Measurements from ENCODE around the gene G2E3.

DNA sequence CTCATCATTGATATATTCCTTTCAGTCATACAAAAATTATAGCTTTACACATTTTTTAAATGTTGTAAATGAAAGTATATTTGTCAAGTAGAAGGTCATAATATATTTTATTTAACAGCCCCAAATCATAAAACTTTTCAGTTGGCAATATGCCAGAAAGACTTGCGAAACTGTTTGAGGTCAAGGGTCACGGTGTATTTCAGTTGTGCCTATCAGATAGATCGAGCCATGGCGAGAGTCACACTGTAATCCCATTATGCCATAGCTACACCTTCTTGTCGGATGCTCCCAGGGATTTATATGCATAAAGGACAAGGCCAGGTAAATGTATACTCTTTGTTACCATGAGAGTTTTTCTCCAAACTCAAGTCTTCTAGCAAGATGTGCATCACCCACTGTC, 26.7 kb upstream of the G2E3 start:
- TF ChIP-seq ZKSCAN5 (CRISPR knock-in tag; IDR thresholded peaks at IDR 0.05), result no peak
- no peak for TF ChIP-seq NR2F2 (IDR thresholded peaks at IDR 0.05; ENCODE audit: borderline replicate concordance, low read depth)
- TF ChIP-seq EEA1 (CRISPR knock-in tag; IDR thresholded peaks at IDR 0.05; ENCODE audit: borderline replicate concordance), result no peak
- no peak for TF ChIP-seq POLR2AphosphoS5 (IDR thresholded peaks at IDR 0.05; ENCODE audit: low read depth, low read length)
- TF ChIP-seq, protein P1, sequence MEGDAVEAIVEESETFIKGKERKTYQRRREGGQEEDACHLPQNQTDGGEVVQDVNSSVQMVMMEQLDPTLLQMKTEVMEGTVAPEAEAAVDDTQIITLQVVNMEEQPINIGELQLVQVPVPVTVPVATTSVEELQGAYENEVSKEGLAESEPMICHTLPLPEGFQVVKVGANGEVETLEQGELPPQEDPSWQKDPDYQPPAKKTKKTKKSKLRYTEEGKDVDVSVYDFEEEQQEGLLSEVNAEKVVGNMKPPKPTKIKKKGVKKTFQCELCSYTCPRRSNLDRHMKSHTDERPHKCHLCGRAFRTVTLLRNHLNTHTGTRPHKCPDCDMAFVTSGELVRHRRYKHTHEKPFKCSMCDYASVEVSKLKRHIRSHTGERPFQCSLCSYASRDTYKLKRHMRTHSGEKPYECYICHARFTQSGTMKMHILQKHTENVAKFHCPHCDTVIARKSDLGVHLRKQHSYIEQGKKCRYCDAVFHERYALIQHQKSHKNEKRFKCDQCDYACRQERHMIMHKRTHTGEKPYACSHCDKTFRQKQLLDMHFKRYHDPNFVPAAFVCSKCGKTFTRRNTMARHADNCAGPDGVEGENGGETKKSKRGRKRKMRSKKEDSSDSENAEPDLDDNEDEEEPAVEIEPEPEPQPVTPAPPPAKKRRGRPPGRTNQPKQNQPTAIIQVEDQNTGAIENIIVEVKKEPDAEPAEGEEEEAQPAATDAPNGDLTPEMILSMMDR (CRISPR knock-in tag; IDR thresholded peaks at IDR 0.05), result no peak
- TF ChIP-seq, protein P2, sequence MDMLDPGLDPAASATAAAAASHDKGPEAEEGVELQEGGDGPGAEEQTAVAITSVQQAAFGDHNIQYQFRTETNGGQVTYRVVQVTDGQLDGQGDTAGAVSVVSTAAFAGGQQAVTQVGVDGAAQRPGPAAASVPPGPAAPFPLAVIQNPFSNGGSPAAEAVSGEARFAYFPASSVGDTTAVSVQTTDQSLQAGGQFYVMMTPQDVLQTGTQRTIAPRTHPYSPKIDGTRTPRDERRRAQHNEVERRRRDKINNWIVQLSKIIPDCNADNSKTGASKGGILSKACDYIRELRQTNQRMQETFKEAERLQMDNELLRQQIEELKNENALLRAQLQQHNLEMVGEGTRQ (IDR thresholded peaks at IDR 0.05; ENCODE audit: low read depth, low read length), result no peak
- TF ChIP-seq, protein P2 (CRISPR knock-in tag; IDR thresholded peaks at IDR 0.05; ENCODE audit: borderline replicate concordance), result no peak
- TF ChIP-seq CEBPB (IDR thresholded peaks at IDR 0.05; ENCODE audit: borderline replicate concordance, low read depth, low read length), result peak; percentile 75; the same call in 1 of the 2 replicates
- no peak for TF ChIP-seq RAD21 (CRISPR knock-in tag; IDR thresholded peaks at IDR 0.05)
- TF ChIP-seq ZNF460 (CRISPR knock-in tag; IDR thresholded peaks at IDR 0.05; ENCODE audit: borderline replicate concordance), result no peak
